A375 (cell line): Measurements from ENCODE around the gene DDX52. TPM values are rescaled to one million over a fixed set of nuclear protein-coding genes. Genes with fewer than 3 reads are reported as not detected.

Source experiments
- small RNA-seq: library from RNA; depleted of rRNA; stranded (forward); fragments of <200 nt; gene quantifications from one replicate; pipeline ENCODE3, GENCODE V24; 2014
- total RNA-seq: library from RNA; depleted of rRNA; stranded (reverse); fragments of >200 nt; shearing (Covaris generic); gene quantifications from 2 replicates; pipeline ENCODE4 v1.2.3, GENCODE V29; 2014; rRNA removed

Gene DDX52, protein sequence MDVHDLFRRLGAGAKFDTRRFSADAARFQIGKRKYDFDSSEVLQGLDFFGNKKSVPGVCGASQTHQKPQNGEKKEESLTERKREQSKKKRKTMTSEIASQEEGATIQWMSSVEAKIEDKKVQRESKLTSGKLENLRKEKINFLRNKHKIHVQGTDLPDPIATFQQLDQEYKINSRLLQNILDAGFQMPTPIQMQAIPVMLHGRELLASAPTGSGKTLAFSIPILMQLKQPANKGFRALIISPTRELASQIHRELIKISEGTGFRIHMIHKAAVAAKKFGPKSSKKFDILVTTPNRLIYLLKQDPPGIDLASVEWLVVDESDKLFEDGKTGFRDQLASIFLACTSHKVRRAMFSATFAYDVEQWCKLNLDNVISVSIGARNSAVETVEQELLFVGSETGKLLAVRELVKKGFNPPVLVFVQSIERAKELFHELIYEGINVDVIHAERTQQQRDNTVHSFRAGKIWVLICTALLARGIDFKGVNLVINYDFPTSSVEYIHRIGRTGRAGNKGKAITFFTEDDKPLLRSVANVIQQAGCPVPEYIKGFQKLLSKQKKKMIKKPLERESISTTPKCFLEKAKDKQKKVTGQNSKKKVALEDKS
- 19.2 and 21.9 TPM in 2 replicates for total RNA-seq

DNA sequence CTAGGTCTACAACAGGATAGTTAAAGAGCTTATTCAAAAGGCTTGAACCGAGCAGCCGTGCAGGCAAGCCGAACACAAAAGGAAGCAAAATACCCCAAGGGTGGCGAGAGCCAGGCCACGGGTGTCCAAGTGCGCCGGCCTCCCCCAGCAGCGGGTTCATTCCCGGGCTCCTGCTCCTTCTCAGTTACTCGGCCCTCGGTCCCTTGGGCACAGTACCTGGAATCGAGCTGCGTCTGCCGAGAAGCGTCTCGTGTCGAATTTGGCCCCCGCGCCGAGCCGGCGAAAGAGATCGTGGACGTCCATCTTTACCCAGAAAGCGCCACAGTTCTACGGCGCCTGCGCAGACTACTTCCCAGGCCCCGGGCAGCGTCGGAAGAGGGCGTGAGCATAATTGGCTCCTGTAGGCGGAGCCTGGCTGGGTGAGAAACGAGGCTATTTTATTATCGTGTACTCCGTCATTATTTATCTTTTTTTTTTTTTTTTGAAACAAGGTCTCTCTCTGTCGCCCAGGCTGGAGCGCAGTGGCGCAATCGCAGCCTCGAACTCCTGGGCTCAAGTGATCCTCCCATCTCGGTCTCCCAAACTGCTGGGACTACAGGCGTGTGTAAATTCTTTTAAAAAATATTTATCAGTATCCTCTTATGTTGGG is at the start of gene DDX52:
DDX52 (minus strand) TSS at position 329 of the 649 bp plus-strand sequence; CDS start at position 303, 26 bp downstream.

DNA sequence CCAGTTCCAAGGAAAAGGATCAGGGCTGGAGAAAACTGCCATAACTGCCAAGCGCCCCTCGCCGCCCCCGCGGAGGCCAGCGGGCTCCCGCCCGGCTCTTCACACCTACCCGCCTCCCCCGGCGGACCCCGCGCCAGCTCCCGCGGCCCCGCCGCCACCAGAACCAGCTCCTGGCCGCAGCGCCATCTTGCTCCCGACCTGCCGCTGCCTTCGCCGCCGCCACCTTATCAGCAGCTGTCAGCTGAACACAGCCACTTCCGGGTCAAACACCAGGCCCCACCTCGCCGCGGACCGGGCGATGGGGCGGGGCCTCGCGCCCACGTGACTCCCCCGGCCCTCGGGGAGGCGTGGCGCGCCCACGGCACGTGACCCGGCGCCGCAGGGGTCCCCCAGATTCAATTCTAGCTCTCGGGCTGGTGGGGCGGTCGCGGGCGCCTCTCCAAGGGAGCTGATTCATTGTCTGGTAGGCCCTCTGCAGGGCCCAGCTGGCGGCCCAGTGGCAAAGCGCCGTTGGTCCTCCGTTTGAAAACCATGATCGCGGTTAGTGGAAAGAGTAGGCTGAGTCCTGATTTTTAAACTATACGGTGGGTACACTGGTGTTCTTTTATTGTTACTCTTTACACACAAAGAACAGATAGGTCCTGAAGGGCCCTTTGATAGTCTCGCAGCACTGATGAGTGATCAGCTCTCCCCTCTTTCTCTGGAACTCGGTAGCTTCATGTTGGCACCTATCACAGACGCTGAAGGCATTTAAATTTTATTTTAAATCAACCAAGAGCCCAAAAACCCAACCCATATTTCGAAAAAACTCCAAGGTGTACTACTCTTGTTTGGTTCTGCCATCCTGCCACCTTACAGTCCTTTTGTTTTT is 33.8 kb downstream of the DDX52 start, which contains the start of gene SYNRG:
SYNRG (minus strand) TSS at position 249 of the 871 bp plus-strand sequence; CDS start at position 186, 63 bp downstream.

Small RNA genes lying within 50 kb of the gene (small RNA-seq; reads per million reads assigned to genes)
- not detected for gene MIR378J

Other genes starting within 250 kb of the DDX52 start
- 41.0 and 44.3 TPM in 2 replicates for gene ACACA, start 236.6 kb downstream of the DDX52 start, total RNA-seq
- gene TADA2A, start 236.6 kb downstream of the DDX52 start, total RNA-seq, result 26.4 and 34.0 TPM in 2 replicates
- gene DUSP14, start 153.6 kb downstream of the DDX52 start, total RNA-seq, result 106 and 117 TPM in 2 replicates
- gene SYNRG, start 34.0 kb downstream of the DDX52 start, total RNA-seq, result 9.2 and 12.1 TPM in 2 replicates
- not detected in 2 replicates for gene HNF1B, start 101.6 kb upstream of the DDX52 start, total RNA-seq